ENCODE results near the gene TTF1.
"Not testable (repeated sequence)": the region's sequence is repeated elsewhere in the genome, so short reads cannot be mapped to it uniquely, and the experiment has no call there.

The TTF1 gene

GRCh38 chr9:132413926-132414325, 7.3 kb upstream of the TTF1 start:
- no peak for DNase-seq
- ATAC-seq: no peak

DNA sequence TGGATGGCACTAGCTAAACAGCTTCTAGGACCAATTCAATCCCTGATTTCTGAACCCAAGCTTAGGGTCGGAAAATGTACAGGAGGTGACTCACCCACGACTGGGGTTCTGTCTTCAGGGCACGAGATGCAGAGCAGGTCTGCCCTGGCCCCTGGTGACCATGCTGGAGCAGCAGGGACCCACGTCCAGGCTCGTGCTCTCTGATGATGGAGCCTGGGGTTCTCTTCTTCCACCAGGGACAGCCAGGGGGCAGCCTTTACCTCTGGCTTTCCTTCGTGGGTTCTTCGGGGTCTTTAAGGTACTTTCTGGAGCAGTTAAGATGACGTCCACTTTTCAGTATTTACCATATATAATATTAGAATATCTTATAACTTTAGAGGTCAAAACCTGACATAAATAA, 5.4 kb upstream of the TTF1 start:
- peak; percentile 53 for DNase-seq
- peak; percentile 38 for ATAC-seq

- peak; percentile 78 for DNase-seq
- peak; percentile 55 for ATAC-seq
Observed at GRCh38 chr9:132411091-132411508, 4.5 kb upstream of the TTF1 start.

DNA sequence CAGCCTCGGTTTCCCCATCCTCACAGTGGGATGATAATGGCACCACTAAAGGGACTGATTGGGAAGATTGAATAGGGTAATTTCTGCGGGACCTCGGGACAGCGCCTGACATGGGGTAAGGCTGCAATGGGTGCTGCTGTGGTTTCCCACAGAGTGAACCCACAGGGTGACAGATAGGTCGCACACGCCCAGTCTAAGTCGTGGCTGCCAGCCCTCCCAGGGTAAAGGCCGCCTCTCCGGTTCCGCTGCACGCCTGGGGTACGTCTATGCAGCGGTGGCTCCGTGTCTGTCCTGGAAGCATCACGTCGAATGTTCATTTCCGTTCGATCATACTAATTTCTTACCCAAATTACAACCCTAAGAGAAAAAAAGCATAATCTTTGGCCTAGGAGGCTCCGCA, 4.0 kb upstream of the TTF1 start:
- ATAC-seq (no peak), DNase-seq (peak; percentile 31)

DNA sequence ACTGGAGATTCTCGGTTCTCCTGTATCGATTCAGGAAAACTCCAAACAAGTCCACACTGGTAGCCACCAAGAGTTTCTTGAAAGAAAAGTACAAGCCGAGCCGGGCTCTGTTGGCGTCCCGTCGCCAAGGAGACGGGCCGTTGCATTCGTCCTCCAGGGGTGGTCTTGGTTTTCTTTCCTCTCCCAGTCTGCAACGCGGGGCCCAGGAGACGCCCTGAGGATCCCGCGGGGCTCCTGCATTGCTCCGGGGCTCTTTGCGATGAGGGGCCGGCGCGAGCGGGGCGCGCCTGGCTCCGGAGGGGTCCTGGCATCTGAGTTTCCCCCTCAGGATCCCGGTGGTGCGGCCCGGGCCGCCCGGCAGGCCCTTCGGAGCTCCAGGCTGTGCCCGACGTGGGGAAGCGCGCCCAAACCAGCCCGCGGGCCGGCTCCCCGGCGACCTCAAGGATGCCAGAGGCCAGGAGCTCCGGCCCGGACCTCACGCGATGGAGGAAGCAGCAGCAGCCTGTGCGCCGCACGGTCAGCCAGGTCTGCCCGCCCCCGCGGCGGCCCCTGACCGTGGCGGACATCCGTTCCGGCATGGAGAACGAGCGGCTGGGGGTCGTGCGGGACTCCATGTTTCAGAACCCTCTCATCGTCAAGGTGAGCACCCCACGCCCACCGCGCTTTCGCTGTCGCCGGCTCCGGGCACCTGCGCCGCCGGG, 3.3 kb upstream of the TTF1 start, which contains the start of gene CFAP77:
TSS of gene CFAP77 (plus strand) at position 384 of the 701 bp plus-strand sequence. CDS start at position 445, 61 bp downstream.
- no peak for ATAC-seq
- peak; percentile 53 for DNase-seq

- ATAC-seq: no peak
Observed at GRCh38 chr9:132408521-132408920, 1.9 kb upstream of the TTF1 start.

GRCh38 chr9:132407196-132407595, 556 bp upstream of the TTF1 start:
- ATAC-seq (no peak), DNase-seq (no peak)

More at GRCh38 chr9:132408521-132408920, 1.9 kb upstream of the TTF1 start:
- no peak for DNase-seq

- peak; percentile 32 for DNase-seq
- ATAC-seq: peak; percentile 68
Observed at GRCh38 chr9:132404228-132404881, 2.3 kb downstream of the TTF1 start.

DNA sequence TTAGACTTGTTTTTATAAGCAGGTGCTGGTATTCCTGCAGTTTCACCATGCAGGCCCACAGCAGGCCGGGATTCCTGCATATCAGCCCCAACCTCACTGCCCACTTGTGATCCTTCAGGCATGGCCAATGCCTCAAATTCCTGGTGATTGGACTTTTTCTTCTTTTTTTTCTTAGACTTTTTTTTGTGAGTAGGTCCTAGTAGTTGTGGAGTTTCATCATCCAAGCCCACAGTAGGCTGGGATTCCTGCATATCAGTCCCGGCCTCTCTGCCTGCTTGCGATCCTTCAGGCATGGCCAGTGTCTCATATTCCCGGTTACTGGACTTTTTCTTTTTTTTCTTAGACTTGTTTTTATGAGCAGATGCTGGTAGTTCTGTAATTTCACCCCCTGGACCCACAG, 4.8 kb downstream of the TTF1 start:
- ATAC-seq (no peak), DNase-seq (no peak)

- ATAC-seq: no peak
- no peak for DNase-seq
Observed at GRCh38 chr9:132395560-132395959, 11.1 kb downstream of the TTF1 start.

DNA sequence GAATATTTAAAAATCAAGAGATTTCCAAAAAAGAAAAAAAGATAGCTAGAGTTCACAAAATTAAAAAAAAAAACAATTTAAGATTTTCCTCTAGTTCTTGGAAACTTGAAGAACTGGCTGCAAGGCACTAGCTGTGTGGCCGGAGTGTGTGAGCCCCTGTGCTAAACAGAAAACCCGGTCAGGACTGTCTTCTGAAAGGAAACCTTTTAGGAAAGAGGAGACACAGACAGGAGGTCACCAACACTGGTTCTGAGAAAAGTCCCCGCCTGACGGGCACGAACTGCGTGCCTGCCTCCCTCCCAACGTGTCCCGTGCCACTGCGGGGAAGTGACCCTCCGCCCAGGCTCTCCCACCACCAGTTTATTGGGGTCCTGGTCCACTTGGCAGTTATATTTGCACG, 15.2 kb downstream of the TTF1 start:
- DNase-seq (no peak), ATAC-seq (no peak)

DNA sequence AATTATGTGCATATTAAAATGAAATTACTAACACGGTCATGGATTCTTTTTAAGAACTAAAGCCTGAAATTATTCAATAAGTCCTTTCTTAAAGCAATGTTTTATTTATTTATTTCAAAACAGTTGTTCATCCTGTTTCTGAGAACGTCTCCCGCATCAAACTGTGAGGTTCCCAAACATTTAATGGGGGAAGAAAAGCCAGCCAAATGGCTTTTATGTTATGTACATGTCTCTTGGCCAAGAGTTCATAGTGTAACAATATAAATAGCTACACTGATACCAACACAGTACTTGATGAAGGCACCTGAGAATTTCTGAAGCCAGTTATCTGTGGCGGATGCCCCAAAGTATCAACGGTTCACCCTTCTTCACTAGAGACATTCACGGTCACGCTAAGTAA, 15.7 kb downstream of the TTF1 start:
- ATAC-seq: no peak

GRCh38 chr9:132387133-132387532, 19.5 kb downstream of the TTF1 start:
- ATAC-seq (no peak), DNase-seq (no peak)

More for the DNA sequence above, 15.7 kb downstream of the TTF1 start:
- DNase-seq: no peak

DNA sequence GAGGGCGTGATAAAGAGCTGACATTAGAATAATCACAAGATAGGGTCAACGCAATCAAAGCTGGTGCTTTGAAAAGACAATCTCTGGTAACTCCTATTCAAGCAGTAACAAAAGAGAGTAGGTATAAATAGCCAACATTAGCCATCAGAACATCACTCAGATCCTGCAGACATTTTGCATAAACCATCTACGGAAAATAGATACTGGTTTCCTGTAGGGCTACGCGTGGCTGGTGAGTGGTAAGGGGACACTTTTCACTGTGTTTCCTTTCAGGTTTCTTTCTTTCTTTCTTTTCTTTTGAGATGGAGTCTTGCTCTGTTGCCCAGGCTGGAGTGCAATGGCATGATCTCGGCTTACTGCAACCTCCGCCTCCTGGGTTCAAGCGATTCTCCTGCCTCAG, 22.3 kb downstream of the TTF1 start:
- ATAC-seq (peak; percentile 36), DNase-seq (no peak)

GRCh38 chr9:132383462-132383883, 23.2 kb downstream of the TTF1 start:
- no peak for DNase-seq
- ATAC-seq: no peak

- no peak for DNase-seq
- ATAC-seq: no peak
Observed at GRCh38 chr9:132381966-132382541, 24.6 kb downstream of the TTF1 start.

GRCh38 chr9:132378416-132378815, 28.2 kb downstream of the TTF1 start:
- not testable (repeated sequence) for DNase-seq, ATAC-seq

DNA sequence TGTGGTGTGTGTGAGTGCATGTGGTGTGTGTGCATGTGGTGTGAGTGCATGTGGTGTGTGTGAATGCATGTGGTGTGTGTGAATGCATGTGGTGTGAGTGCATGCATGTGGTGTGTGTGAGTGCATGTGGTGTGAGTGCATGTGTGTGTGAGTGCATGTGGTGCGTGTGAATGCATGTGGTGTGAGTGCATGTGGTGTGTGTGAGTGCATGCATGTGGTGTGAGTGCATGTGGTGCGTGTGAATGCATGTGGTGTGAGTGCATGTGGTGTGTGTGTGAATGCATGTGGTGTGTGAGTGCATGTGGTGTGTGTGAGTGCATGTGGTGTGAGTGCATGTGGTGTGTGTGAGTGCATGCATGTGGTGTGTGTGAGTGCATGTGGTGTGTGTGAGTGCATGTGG, 28.9 kb downstream of the TTF1 start:
- DNase-seq, ATAC-seq: not testable (repeated sequence)

DNA sequence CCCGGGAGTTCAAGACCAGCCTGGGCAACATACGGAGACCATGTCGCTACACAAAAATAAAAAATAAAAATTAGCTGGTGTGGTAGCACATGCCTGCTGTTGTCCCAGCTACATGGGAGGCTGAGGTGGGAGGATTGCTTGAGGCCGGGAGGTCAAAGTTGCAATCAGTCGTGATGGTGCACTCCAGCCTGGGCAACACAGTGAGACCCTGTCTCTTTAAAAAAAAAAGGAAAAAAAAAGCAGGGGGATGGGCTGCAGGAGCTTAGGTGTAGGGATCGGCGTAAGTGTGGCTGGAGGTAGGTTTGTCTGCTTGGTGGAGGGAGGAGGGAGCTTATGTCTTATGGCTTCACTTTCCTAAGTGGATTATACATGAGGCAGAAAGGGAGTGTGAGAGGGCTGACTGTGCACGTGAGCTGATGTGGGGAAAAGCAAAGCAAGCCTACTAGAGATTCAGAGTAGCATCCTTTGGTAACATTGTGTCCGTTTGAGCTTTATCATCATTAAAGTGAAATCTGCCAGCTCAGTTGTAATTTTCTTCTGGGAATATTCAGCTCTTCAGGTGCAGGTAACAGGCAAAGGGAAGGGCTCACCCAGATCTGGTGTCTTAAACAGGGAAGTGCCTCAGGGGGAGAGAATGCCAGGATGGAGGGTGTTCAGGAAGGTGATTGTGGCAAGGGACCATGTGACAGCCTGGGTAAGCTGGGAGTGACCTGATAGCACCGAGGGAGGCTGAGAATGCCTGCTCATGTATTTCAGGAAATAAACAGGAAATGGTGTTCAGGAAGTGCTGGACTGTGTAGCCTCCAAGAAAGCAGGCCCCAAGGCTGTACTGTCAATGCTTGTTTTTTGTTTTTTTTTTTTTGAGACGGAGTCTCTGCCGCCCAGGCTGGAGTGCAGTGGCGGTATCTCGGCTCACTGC, 34.2 kb downstream of the TTF1 start:
- ATAC-seq (peak; percentile 51), DNase-seq (no peak)

DNA sequence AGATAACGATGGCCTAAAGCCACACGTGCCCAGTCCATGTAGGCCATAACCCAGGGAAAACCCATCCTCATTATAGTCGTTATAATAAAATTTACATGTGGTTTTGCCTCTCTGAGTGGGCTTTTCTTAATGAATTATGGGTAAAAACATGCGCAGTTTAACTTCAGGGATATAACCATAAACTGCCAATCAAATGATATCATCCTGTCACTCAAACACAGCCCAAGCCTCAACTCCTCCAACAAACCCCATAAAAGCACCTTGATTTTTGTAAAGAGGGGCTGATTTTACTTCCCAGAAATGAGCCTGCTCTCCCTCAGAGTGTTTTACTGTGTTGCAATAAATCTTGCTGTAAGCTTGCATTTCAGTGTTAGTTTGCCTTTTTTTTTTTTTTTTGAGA, 36.0 kb downstream of the TTF1 start:
- DNase-seq (no peak), ATAC-seq (no peak)

DNA sequence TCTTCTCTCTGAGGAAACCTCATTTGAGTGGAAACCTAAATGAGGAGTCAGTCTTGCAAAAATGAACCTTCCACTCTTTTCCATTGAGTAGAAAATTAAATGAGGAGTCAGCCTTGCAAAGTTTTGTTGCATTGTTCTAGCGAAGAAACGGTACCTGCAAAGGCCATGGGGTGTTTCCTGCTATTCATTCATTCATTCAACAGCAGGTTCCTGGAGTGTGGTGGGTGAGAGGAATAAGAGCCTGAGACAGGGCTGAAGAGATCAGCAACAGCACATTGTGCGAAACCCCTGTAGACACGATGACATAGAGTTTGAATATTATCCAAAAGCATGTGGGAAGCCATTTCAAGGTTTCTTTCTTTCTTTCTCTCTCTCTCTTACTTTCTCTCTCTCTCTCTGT, 37.2 kb downstream of the TTF1 start:
- ATAC-seq (no peak), DNase-seq (no peak)

DNA sequence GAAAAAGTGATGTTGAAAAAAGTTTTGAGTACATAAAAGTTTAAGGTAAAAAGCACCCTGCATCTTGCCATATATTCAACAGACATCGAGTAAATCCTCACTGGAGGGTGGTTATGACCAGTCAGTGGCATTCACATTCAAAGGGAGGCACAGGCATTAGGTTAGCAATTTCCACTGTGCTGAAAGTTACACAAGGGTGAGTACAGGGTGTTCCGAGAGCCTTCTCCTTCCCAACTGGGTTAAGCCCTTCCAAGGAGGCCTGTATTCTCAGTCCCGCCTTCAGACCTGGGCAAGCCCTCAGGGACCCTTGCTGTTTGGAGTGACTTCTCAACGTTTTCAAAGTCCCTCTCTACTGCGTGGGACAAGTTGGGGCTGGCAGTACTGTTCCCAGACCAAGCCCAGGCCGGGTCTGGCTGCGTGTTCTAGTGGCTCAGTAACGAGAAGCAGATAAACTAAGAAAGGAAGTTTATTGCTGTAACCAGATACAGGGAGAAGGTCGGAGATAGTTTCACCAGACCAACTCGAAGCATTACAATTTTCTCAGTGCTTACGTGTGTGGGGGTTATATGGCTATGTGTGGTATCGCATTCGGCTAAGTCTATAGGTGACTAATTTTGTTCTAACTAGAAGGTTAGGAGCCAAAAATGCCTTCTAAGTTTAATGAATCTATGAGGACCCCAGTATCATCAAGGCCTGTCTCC, 38.9 kb downstream of the TTF1 start:
- DNase-seq (no peak), ATAC-seq (no peak)

Measured in stimulated activated naive CD8-positive, alpha-beta T cell treated with anti-CD3 and anti-CD28 coated beads, Interleukin-15, Interleukin-2, amounts not matched to agents 100 U/mL and 50 U/mL, for 24 hours (primary cell).